A673 (cell line): ENCODE data around the gene ZNF644. TPM values are rescaled to one million over a fixed set of nuclear protein-coding genes. Genes with fewer than 3 reads are reported as not detected.

ENCODE experiments used
- BruUV-seq: library from RNA; stranded (reverse); fragments of 400-500 nt; replicated peaks from 2 replicates; lab custom pipeline; 2021; lab: Mats Ljungman, UMichigan
- CTCF ChIA-PET: fragments of 300-600 bp; sonication (Branson Sonifier 250); formaldehyde crosslinking; loops from one replicate; lab custom pipeline; 2022; ENCODE audit warnings: antibody characterized with exemption; lab: Charles Lee
- POLR2A ChIA-PET: fragments of 300-600 bp; sonication (Branson Sonifier 250); formaldehyde crosslinking; loops from one replicate; lab custom pipeline; 2022; ENCODE audit warnings: antibody characterized with exemption; ENCODE audit not compliant: low non-redundant PET; lab: Charles Lee
- DNase-seq: peaks from one replicate; pipeline ENCODE4 v3.0.0-alpha.2; 2015; ENCODE audit warnings: low spot score
- H3K27ac ChIP-seq: fragments of 200-600 bp; sonication (generic); 2 replicates; pipeline ENCODE4 v1.5.1; 2016; ENCODE audit warnings: mixed run types, low read depth, mild to moderate bottlenecking, mixed read lengths, antibody characterized with exemption, low read length; ENCODE audit not compliant: poor library complexity, severe bottlenecking
- H3K27me3 ChIP-seq: fragments of 200-600 bp; sonication (generic); replicated peaks from 2 replicates; pipeline ENCODE4 v1.6.1; 2017; ENCODE audit warnings: mixed run types, low read depth, mild to moderate bottlenecking, mixed read lengths, antibody characterized with exemption, low read length; ENCODE audit not compliant: insufficient read depth, poor library complexity
- H3K36me3 ChIP-seq: fragments of 200-600 bp; sonication (generic); 2 replicates; pipeline ENCODE4 v1.6.1; 2016; ENCODE audit warnings: mixed run types, mild to moderate bottlenecking, mixed read lengths, antibody characterized with exemption, low read length; ENCODE audit not compliant: insufficient read depth, poor library complexity, severe bottlenecking
- H3K4me1 ChIP-seq: fragments of 200-600 bp; sonication (generic); 2 replicates; pipeline ENCODE4 v1.6.1; 2017; ENCODE audit warnings: mixed run types, mild to moderate bottlenecking, mixed read lengths, antibody characterized with exemption, low read length; ENCODE audit not compliant: insufficient read depth, poor library complexity, severe bottlenecking
- H3K4me3 ChIP-seq: fragments of 200-600 bp; sonication (generic); 2 replicates; pipeline ENCODE4 v1.5.1; 2016; ENCODE audit warnings: low read depth, mixed run types, mild to moderate bottlenecking, mixed read lengths, low read length; ENCODE audit not compliant: poor library complexity, severe bottlenecking
- H3K9me3 ChIP-seq: fragments of 200-600 bp; sonication (generic); 2 replicates; pipeline ENCODE4 v1.6.1; 2016; ENCODE audit warnings: mixed run types, low read depth, mild to moderate bottlenecking, mixed read lengths, antibody characterized with exemption, low read length; ENCODE audit not compliant: poor library complexity, severe bottlenecking
- EZH2 ChIP-seq: fragments of 200-600 bp; sonication (generic); IDR thresholded peaks from 2 replicates; pipeline ENCODE4 v1.6.1; 2017; ENCODE audit warnings: borderline replicate concordance, low read depth, mild to moderate bottlenecking, mixed read lengths, antibody characterized with exemption, low read length; ENCODE audit not compliant: poor library complexity, severe bottlenecking
- intact Hi-C: fragments of 100-400 bp; cut with micrococcal nuclease; formaldehyde crosslinking; loops from one replicate; pipeline ENCODE4 v1.10.0; 2022; ENCODE audit not compliant: unreplicated experiment
- total RNA-seq: library from RNA; stranded (reverse); gene quantifications from 2 replicates; pipeline ENCODE4 v1.2.3, GENCODE V29; 2021
- TF ChIP-seq, protein P1 (sequence below): fragments of 300-800, 200-600 bp; sonication (generic); conservative IDR thresholded peaks from 2 replicates; pipeline ENCODE4 v1.5.1; 2017; ENCODE audit warnings: low read depth, mild to moderate bottlenecking, antibody characterized with exemption, low read length, moderate library complexity, mixed read lengths

The ZNF644 gene
- total RNA-seq, 1 experiment from 2014 or later: 80.4 TPM

DNA sequence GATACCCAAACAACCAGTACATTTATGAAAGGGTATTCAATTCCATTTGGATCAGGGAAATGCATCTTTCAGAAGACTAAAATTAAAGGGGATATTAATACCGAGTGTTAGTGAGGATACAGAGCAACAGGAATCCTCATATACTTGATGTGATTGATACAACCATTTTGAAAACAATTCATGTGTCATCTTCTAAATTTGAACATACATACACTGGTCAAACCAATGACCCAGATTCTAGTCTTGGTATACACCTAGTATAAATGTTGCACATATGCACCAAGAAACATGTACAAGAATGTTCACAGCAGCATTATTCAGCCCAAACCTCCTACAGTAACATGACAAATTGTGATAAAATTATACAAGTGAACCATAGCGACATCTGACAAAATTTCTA, 58.6 kb downstream of the ZNF644 start:
- no peak overlapping the region for H3K4me3 ChIP-seq
- POLR2A ChIA-PET: no interaction called here
- no TSS peak for BruUV-seq
- no peaks in the 10 kb centered on the region for H3K4me1 ChIP-seq
- CTCF ChIA-PET: interaction anchor here (0.6 to 1.9 kb wide), 2 partner anchors 235 to 242 kb away, joined by 3 to 16 read pairs; no protein-coding TSS in a partner anchor
- no peak for DNase-seq
- TF ChIP-seq EZH2: no peak
- TF ChIP-seq, protein P1, sequence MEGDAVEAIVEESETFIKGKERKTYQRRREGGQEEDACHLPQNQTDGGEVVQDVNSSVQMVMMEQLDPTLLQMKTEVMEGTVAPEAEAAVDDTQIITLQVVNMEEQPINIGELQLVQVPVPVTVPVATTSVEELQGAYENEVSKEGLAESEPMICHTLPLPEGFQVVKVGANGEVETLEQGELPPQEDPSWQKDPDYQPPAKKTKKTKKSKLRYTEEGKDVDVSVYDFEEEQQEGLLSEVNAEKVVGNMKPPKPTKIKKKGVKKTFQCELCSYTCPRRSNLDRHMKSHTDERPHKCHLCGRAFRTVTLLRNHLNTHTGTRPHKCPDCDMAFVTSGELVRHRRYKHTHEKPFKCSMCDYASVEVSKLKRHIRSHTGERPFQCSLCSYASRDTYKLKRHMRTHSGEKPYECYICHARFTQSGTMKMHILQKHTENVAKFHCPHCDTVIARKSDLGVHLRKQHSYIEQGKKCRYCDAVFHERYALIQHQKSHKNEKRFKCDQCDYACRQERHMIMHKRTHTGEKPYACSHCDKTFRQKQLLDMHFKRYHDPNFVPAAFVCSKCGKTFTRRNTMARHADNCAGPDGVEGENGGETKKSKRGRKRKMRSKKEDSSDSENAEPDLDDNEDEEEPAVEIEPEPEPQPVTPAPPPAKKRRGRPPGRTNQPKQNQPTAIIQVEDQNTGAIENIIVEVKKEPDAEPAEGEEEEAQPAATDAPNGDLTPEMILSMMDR: no peak
- no peak overlapping the region for H3K27ac ChIP-seq
- peaks cover 7% of the 10 kb centered on the region for H3K9me3 ChIP-seq
- no peaks in the 10 kb centered on the region for H3K36me3 ChIP-seq
- H3K27me3 ChIP-seq: no peaks in the 10 kb centered on the region
- intact Hi-C loops: loop anchor here (5.0 kb wide), 1 partner anchor 346 kb away; no protein-coding TSS in a partner anchor

DNA sequence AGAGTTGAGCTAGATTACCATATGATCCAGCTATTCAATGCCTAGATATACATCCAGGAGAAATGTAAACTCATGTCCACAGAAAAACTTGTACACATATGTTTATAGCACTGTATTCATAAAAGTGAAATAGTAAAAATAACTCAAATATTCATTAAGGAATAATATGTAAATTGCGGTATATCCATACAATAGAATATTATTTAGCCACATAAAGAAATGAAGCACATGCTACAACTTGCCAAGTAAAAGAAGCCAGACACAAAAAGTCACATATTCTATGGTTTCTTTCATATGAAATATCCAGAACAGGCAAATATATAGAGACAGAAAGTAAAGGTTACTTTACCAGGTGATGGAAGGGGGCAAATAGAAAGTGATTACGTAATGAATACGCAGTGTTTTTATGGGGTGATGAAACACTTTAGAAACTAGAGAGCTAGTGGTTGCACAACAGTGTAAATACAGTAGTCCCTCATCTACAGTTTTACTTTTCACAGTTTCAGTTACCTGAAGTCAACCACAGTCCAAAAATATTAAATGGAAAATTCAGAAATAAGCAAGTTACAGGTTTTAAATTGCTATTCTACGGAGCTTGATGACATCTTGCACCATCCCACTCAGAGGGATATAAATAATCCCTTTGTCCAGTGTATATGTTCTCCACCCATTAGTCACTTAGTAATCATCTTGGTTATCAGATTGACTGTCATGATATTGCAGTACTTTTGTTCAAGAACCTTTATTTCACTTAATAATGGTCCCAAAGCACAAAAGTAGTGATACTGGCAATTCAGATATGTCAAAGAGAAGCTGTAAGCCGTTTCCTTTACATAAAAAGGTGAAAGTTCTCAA, 62.3 kb downstream of the ZNF644 start:
- H3K27me3 ChIP-seq: no peaks in the 10 kb centered on the region
- H3K4me1 ChIP-seq: no peaks in the 10 kb centered on the region
- ChIA-PET POLR2A (no interaction called here), CTCF (no interaction called here)
- no peak for DNase-seq
- TF ChIP-seq, protein P1: no peak
- no peak for TF ChIP-seq EZH2
- intact Hi-C loops: loop anchor here (5.0 kb wide), 1 partner anchor 342 kb away; no protein-coding TSS in a partner anchor
- H3K27ac ChIP-seq: no peak overlapping the region
- peaks cover 6% of the 10 kb centered on the region for H3K36me3 ChIP-seq
- no peak overlapping the region for H3K4me3 ChIP-seq
- H3K9me3 ChIP-seq: peaks cover 25% of the 10 kb centered on the region
- BruUV-seq: no TSS peak

DNA sequence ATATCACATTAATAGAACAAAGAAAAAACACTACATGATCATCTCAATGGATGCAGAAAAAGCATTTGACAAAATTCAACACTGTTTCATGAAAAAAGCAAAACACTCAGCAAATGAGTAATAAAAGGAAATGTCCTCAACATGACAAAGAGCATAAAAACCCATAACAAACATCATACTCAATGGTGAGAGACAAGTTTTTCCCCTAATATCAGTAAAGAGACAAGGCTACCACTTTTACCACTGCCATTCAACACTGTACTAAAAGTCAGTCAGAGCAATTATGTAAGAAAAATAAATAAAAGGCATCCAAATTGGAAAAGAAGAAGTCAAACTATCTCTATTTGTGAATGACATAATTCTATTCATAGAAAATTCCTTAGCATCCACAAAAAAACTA, 64.3 kb downstream of the ZNF644 start:
- H3K27me3 ChIP-seq: no peaks in the 10 kb centered on the region
- H3K4me1 ChIP-seq: no peaks in the 10 kb centered on the region
- H3K4me3 ChIP-seq: no peak overlapping the region
- ChIA-PET POLR2A (no interaction called here), CTCF (no interaction called here)
- peaks cover 6% of the 10 kb centered on the region for H3K36me3 ChIP-seq
- H3K27ac ChIP-seq: no peak overlapping the region
- BruUV-seq: no TSS peak
- DNase-seq: no peak
- intact Hi-C loops: no loop called here
- H3K9me3 ChIP-seq: peaks cover 25% of the 10 kb centered on the region
- no peak for TF ChIP-seq EZH2
- TF ChIP-seq, protein P1: no peak
